HepG2 (cell line): ENCODE measurements around the gene SYT9. TPM values are rescaled to one million over a fixed set of nuclear protein-coding genes. Genes with fewer than 3 reads are reported as not detected.

ENCODE experiments used
- BRCA1 ChIP-seq: sonication (generic); formaldehyde crosslinking; IDR thresholded peaks from 2 replicates; pipeline ENCODE4 v1.4.0; 2020; ENCODE audit warnings: missing genetic modification reagents
- E2F1 ChIP-seq: sonication (generic); formaldehyde crosslinking; IDR thresholded peaks from 2 replicates; pipeline ENCODE4 v1.5.0; 2020; ENCODE audit warnings: missing genetic modification reagents
- GATAD2A ChIP-seq: IDR thresholded peaks from 2 replicates; pipeline ENCODE4 v1.6.1; 2016
- HNF4G ChIP-seq, 2 experiments: sonication (generic) in 1 of 2; formaldehyde crosslinking in 1 of 2; IDR thresholded peaks; 2 replicates each; pipeline versions ENCODE4 v1.4.0 to v1.6.1; 2011 to 2020; ENCODE audit warnings: borderline replicate concordance in 2 of 2, low read depth in 2 of 2, mild to moderate bottlenecking in 2 of 2, low read length in 1 of 2, missing genetic modification reagents in 1 of 2, moderate library complexity in 1 of 2
- IRX3 ChIP-seq: sonication (generic); formaldehyde crosslinking; IDR thresholded peaks from 2 replicates; pipeline ENCODE4 v1.8.1; 2023; ENCODE audit warnings: mild to moderate bottlenecking, low read depth, missing genetic modification reagents, borderline replicate concordance
- MTA1 ChIP-seq: sonication (generic); formaldehyde crosslinking; IDR thresholded peaks from 2 replicates; pipeline ENCODE4 v1.4.0; 2020; ENCODE audit warnings: missing genetic modification reagents, mild to moderate bottlenecking, borderline replicate concordance
- NR2F6 ChIP-seq, 2 experiments: IDR thresholded peaks; 2 replicates each; pipeline ENCODE4 v1.6.1; 2016; ENCODE audit warnings: antibody characterized with exemption in 1 of 2, mild to moderate bottlenecking in 1 of 2
- PAXIP1 ChIP-seq: sonication (generic); formaldehyde crosslinking; conservative IDR thresholded peaks from 2 replicates; pipeline ENCODE4 v1.4.0; 2020; ENCODE audit warnings: mild to moderate bottlenecking, missing genetic modification reagents, moderate library complexity
- POGZ ChIP-seq: sonication (generic); formaldehyde crosslinking; IDR thresholded peaks from 2 replicates; pipeline ENCODE4 v1.4.0; 2020; ENCODE audit warnings: mild to moderate bottlenecking, missing genetic modification reagents
- RCOR2 ChIP-seq: IDR thresholded peaks from 2 replicates; pipeline ENCODE4 v1.6.1; 2016; ENCODE audit warnings: missing biosample characterization, missing genetic modification reagents
- RXRA ChIP-seq: sonication (generic); formaldehyde crosslinking; IDR thresholded peaks from 2 replicates; pipeline ENCODE4 v1.5.1; 2020; ENCODE audit warnings: missing genetic modification reagents
- SALL1 ChIP-seq: sonication (generic); formaldehyde crosslinking; IDR thresholded peaks from 2 replicates; pipeline ENCODE4 v1.8.0; 2022; ENCODE audit warnings: mild to moderate bottlenecking, missing genetic modification reagents
- ZMYM3 ChIP-seq: sonication (generic); formaldehyde crosslinking; IDR thresholded peaks from 2 replicates; pipeline ENCODE4 v1.5.1; 2020; ENCODE audit warnings: mild to moderate bottlenecking, missing genetic modification reagents
- ZMYM4 ChIP-seq: sonication (generic); formaldehyde crosslinking; IDR thresholded peaks from 2 replicates; pipeline ENCODE4 v1.8.1; 2023; ENCODE audit warnings: mild to moderate bottlenecking, missing genetic modification reagents
- ZNF331 ChIP-seq: sonication (generic); formaldehyde crosslinking; IDR thresholded peaks from 2 replicates; pipeline ENCODE4 v1.4.0; 2020; ENCODE audit warnings: missing genetic modification reagents
- ZNF629 ChIP-seq: sonication (generic); formaldehyde crosslinking; conservative IDR thresholded peaks from 2 replicates; pipeline ENCODE4 v1.5.0; 2020; ENCODE audit warnings: missing genetic modification reagents
- polyA plus RNA-seq, 8 experiments: library from polyadenylated mRNA; depleted of rRNA in 3 of 8; stranded (reverse) in 7 of 8; unstranded in 1 of 8; fragments of >200 nt; fragmentation: Illumina TruSeq in 4 of 8; extraction: Trizol in 4 of 8; gene quantifications; 2 replicates each; pipeline versions ENCODE4 v1.2.1 to v1.2.3, GENCODE V29; 2011 to 2016; ENCODE audit warnings: low read depth in 4 of 8, missing spikeins in 1 of 8, mixed read lengths in 1 of 8; ENCODE audit not compliant: insufficient read depth in 1 of 8
- total RNA-seq, 5 experiments: library from RNA; depleted of rRNA; stranded (reverse); fragments of >200 nt; fragmentation: Illumina TruSeq; extraction: Trizol; gene quantifications; 2 replicates each; pipeline ENCODE4 v1.2.3, GENCODE V29; 2016; ENCODE audit warnings: low read depth in 1 of 5

SYT9 gene
- total and polyA plus RNA-seq, 2 of the 13 experiments (the other 11 are each of a cell fraction or from before 2014, with no cell fraction given) = not detected

- TF ChIP-seq ZMYM4 (CRISPR knock-in tag) (peak; percentile 45; the same call in 1 of the 2 replicates), POGZ (CRISPR knock-in tag) (peak; percentile 29; the same call in 1 of the 2 replicates), E2F1 (CRISPR knock-in tag) (no peak), IRX3 (CRISPR knock-in tag) (no peak), PAXIP1 (peak; percentile 27; the same call in 1 of the 2 replicates), RCOR2 (CRISPR knock-in tag) (0 out of 2 replicates have a peak, but pooled peaks have one; percentile 46), ZNF331 (0 out of 2 replicates have a peak, but pooled peaks have one; percentile 29), ZMYM3 (CRISPR knock-in tag) (peak; percentile 84), GATAD2A (CRISPR knock-in tag) (0 out of 2 replicates have a peak, but pooled peaks have one; percentile 23), SALL1 (CRISPR knock-in tag) (peak; percentile 72), MTA1 (CRISPR knock-in tag) (no peak), NR2F6 (IDR thresholded peaks at IDR 0.05) (no peak), NR2F6 (CRISPR knock-in tag; IDR thresholded peaks at IDR 0.05) (0 out of 2 replicates have a peak, but pooled peaks have one; percentile 39), RXRA (CRISPR knock-in tag) (0 out of 2 replicates have a peak, but pooled peaks have one; percentile 19), BRCA1 (no peak), HNF4G (IDR thresholded peaks at IDR 0.05; ENCODE audit: borderline replicate concordance, low read depth, low read length) (0 out of 2 replicates have a peak, but pooled peaks have one; percentile 50), HNF4G (CRISPR knock-in tag; IDR thresholded peaks at IDR 0.05; ENCODE audit: borderline replicate concordance, low read depth) (no peak), ZNF629 (CRISPR knock-in tag) (peak; percentile 77)
Measured at GRCh38 chr11:7494086-7494745, 242.5 kb downstream of the SYT9 start (continued).
